Fibroblast of lung (primary cell): ENCODE data around the gene RUNDC3A.

ENCODE experiments used
- CTCF ChIP-seq, 2 donors: IDR thresholded peaks in 1 of 2; conservative IDR thresholded peaks in 1 of 2; 1 replicate in 1 of 2; 2 replicates in 1 of 2; pipeline ENCODE4 v1.5.1; 2011 to 2012; ENCODE audit warnings: low read length in 2 of 2, control low read depth in 1 of 2, inconsistent platforms in 1 of 2, low read depth in 1 of 2, mild to moderate bottlenecking in 1 of 2
- EZH2 ChIP-seq: IDR thresholded peaks from 2 replicates; pipeline ENCODE4 v1.5.1; 2012; ENCODE audit warnings: low read length, control low read depth, mild to moderate bottlenecking; ENCODE audit errors: missing control alignments

DNA sequence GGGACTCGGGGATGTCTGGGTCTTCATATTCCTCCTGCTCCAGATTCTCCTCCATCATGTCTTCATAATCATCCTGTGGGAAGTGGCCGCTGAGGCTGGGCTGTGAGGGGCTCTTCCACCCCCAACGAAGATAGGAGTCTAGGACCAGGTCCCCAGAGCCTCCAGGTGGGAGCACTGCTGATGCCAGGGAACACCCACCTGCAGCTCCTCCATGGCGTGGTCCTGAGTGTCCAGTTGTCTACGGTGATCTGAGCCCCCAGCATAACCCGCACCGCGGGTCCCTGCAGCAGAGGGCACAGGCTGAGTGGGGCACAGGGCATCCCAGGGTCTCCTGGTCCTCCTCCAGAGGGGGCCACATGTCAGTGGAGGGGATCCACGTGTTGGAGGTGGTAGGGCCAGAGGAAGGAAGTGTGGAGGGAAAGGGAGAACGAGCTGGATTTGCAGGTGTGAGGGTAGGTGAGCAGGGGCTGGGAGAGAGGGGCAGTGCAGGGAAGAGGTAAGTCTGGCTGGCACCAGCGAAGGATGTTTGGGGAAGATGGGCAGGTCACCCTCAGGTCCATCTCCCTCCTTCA, 45.7 kb upstream of the RUNDC3A start:
- TF ChIP-seq CTCF (conservative IDR thresholded peaks at IDR 0.05 in 1 of 2, IDR thresholded peaks at IDR 0.05 in 1 of 2; ENCODE audit: low read depth in 1 of 2, low read length in 2 of 2): no peak
- TF ChIP-seq EZH2: no peak
